Nephron progenitor cell (in vitro differentiated cells): Measurements from ENCODE around the gene MYO1B.

Experiments
- DNase-seq: peaks from one replicate; pipeline ENCODE4 v3.0.0; 2021
- H3K27ac Mint-ChIP-seq: 2 replicates; pipeline ENCODE4 v1.8.0; 2021; ENCODE audit warnings: mild to moderate bottlenecking, moderate library complexity, mixed read lengths
- H3K27me3 Mint-ChIP-seq: 2 replicates; pipeline ENCODE4 v1.8.0; 2021; ENCODE audit warnings: mild to moderate bottlenecking, low read depth, mixed read lengths; ENCODE audit not compliant: poor library complexity
- H3K36me3 Mint-ChIP-seq: 2 replicates; pipeline ENCODE4 v1.8.0; 2021; ENCODE audit warnings: low read depth, mixed read lengths
- H3K4me1 Mint-ChIP-seq: 2 replicates; pipeline ENCODE4 v1.8.0; 2021; ENCODE audit warnings: mixed read lengths
- H3K4me3 Mint-ChIP-seq: 2 replicates; pipeline ENCODE4 v1.8.0; 2021; ENCODE audit warnings: mild to moderate bottlenecking, moderate library complexity, mixed read lengths
- H3K9me3 Mint-ChIP-seq: 2 replicates; pipeline ENCODE4 v1.8.0; 2021; ENCODE audit warnings: mild to moderate bottlenecking, moderate library complexity, mixed read lengths
- TF ChIP-seq, protein P1 (sequence below): fragments of 200-600 bp; sonication (generic); IDR thresholded peaks from 2 replicates; pipeline ENCODE4 v1.5.0; 2021; ENCODE audit warnings: antibody characterized with exemption

The MYO1B gene

DNA sequence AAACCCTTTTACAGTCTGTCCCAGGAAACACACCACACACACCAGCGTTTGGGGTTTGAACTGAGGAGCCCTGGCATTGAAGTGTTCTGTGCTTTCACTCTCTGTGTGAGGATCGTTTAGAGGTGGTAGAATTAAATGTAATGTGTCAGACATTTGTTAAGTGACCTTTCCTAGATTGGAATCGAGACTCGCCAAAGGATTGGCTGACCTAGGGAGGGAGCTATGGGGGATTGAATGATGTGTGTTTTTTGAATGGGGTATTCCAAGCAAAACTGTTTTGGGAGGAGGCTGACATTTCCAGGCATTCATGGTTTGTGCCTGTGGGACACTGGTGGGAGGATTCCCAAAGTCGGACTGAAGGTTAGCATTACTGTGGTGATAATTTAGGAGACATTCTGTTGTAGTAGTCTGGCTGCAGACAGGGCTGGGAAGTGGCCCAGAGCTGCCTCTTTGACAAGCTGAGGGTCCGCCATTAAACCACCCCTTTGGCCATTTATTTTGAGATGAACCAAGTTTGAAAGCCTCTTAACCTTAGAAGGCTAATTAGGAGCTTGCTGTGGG lies 1.7 kb downstream of the MYO1B start:
- peak overlapping the region; percentile 96 for H3K4me3 Mint-ChIP-seq
- peaks cover 32% of the 10 kb centered on the region for H3K36me3 Mint-ChIP-seq
- no peak for DNase-seq
- H3K4me1 Mint-ChIP-seq, result peaks cover 58% of the 10 kb centered on the region
- TF ChIP-seq, protein P1, sequence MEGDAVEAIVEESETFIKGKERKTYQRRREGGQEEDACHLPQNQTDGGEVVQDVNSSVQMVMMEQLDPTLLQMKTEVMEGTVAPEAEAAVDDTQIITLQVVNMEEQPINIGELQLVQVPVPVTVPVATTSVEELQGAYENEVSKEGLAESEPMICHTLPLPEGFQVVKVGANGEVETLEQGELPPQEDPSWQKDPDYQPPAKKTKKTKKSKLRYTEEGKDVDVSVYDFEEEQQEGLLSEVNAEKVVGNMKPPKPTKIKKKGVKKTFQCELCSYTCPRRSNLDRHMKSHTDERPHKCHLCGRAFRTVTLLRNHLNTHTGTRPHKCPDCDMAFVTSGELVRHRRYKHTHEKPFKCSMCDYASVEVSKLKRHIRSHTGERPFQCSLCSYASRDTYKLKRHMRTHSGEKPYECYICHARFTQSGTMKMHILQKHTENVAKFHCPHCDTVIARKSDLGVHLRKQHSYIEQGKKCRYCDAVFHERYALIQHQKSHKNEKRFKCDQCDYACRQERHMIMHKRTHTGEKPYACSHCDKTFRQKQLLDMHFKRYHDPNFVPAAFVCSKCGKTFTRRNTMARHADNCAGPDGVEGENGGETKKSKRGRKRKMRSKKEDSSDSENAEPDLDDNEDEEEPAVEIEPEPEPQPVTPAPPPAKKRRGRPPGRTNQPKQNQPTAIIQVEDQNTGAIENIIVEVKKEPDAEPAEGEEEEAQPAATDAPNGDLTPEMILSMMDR, result no peak
- peaks cover 4% of the 10 kb centered on the region for H3K27me3 Mint-ChIP-seq
- peak overlapping the region; percentile 87 for H3K27ac Mint-ChIP-seq
- H3K9me3 Mint-ChIP-seq, result peaks cover 6% of the 10 kb centered on the region

DNA sequence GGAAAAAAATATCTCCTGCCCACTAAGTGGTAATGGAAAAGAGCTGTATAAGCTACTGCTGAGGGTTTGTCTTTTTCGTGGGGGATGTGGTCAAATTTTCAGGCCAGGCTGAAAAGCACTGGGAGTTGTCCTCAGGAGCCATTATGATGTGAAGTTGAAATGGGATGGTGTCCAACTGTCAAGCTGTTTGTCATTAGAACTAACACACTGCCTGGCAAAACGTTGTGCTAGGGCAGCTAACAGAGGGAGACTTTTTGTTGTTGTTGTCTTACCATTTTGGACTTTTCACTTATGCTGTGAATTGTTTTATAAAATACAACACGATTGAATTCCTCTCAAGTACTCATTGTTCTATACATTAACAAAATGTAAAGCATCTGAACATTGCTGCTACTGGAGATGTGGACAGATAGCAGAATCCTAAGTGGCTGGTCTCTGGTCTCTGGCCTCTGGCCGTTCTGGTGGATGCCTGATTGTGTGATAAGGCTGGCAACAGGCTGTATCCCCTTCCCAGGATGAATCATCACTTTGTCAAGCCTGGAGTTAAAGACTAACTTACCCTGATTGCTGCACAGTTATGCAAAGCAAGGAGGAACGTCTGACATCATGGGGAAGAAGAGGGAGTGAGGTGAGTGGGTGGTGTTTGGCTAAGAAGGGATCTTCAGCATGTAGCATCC lies 2.3 kb downstream of the MYO1B start:
- H3K4me3 Mint-ChIP-seq, result peak overlapping the region; percentile 96
- TF ChIP-seq, protein P1, result no peak
- peak overlapping the region; percentile 87 for H3K27ac Mint-ChIP-seq
- peaks cover 32% of the 10 kb centered on the region for H3K36me3 Mint-ChIP-seq
- peaks cover 6% of the 10 kb centered on the region for H3K9me3 Mint-ChIP-seq
- peaks cover under 1% of the 10 kb centered on the region for H3K27me3 Mint-ChIP-seq
- no peak for DNase-seq
- H3K4me1 Mint-ChIP-seq, result peaks cover 64% of the 10 kb centered on the region

DNA sequence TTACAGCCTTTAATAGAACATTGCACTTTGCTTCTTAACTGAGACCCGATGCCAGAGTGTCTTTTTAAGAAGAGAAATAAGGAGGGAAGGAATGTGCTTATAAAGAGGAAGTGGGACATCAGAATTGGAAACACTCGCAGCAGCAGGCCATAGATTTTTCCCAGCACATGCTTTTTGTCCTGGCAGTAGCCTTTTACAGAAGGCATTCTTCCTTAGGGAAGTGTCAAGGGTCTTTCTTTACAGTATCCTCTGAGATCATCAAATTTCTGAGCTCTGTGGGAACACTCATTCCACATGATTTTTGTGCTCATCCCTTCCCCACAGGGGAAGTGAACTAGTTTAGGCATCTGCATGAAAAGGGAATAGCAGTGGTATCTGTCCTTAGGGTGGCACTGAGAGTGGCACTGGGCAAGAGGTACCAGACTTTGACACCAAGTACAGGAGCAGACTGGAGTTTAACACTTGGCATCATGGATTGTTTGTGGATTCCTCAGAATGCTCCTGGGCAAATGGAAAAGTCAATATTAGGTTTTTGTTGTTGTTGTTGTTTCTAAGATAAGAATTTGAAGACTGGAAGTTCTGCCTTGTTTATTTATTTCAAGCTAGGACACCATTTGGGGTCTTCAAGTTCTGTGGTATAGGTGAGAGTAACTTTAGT lies 4.1 kb downstream of the MYO1B start:
- Mint-ChIP-seq H3K36me3 (peaks cover 17% of the 10 kb centered on the region), H3K4me3 (no peak overlapping the region), H3K27ac (no peak overlapping the region), H3K27me3 (no peaks in the 10 kb centered on the region), H3K4me1 (peaks cover 78% of the 10 kb centered on the region), H3K9me3 (no peaks in the 10 kb centered on the region)
- TF ChIP-seq, protein P1, result no peak
- DNase-seq, result no peak

DNA sequence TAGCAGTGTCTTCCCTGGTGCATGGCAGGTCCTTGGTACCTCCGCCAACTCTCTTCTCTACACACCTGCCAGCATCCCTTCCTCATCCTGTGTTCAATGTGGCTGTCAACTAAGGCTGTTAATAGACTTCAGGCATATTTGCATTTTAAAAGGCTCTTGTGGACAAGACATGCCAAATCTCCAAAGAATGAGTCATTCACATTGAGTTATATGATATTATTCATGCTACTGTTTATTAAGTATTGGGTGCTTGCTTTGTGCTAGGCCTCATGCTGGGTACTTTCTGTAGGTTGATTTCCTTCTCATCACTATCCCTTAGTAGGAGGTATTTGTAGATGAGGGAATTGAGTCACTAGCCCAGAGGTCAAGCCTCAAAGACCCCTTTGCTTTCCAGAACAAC lies 5.2 kb downstream of the MYO1B start:
- H3K4me3 Mint-ChIP-seq, result no peak overlapping the region
- no peaks in the 10 kb centered on the region for H3K27me3 Mint-ChIP-seq
- peaks cover 17% of the 10 kb centered on the region for H3K36me3 Mint-ChIP-seq
- no peak for DNase-seq
- H3K9me3 Mint-ChIP-seq, result no peaks in the 10 kb centered on the region
- TF ChIP-seq, protein P1, result no peak
- no peak overlapping the region for H3K27ac Mint-ChIP-seq
- peaks cover 84% of the 10 kb centered on the region for H3K4me1 Mint-ChIP-seq

DNA sequence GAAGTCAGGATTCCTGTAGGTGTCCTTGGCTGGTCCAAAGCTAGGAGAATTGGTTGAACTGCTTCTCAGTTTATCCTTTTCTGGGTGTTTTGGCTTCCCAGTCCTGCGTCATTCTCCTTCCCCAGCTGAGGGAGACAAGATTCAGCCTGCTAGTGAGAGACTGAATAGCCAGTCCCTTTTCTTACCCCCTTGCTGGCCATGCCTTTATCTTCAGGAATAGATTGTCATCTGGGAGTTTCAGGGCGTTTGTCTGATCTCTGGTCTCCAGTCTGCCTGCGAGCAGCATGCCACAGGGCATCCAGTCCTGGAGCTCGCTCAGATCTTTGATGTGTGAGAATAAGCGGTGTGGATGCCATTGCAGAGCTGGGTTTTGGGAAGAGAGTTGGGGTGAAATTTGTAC lies 5.8 kb downstream of the MYO1B start:
- no peak overlapping the region for H3K4me3 Mint-ChIP-seq
- peaks cover 17% of the 10 kb centered on the region for H3K36me3 Mint-ChIP-seq
- no peaks in the 10 kb centered on the region for H3K9me3 Mint-ChIP-seq
- TF ChIP-seq, protein P1, result no peak
- DNase-seq, result no peak
- peaks cover 89% of the 10 kb centered on the region for H3K4me1 Mint-ChIP-seq
- H3K27ac Mint-ChIP-seq, result peak overlapping the region; percentile 60
- H3K27me3 Mint-ChIP-seq, result no peaks in the 10 kb centered on the region
